ENCODE data around the gene GCAT.

The GCAT gene

GRCh38 chr22:37803639-37804351 lies 3.9 kb upstream of the GCAT start:
- H3K4me3 ChIP-seq (ENCODE audit: low read depth in 1 of 2, low read length in 2 of 2) = peak overlapping the region in 1 of 2 donors; percentile 75
- H3K27ac ChIP-seq (ENCODE audit: low read depth, low read length) = peak overlapping the region; percentile 66

GRCh38 chr22:37804352-37804880 lies 3.3 kb upstream of the GCAT start:
- Histone ChIP-seq H3K36me3 (ENCODE audit: insufficient read depth, low read length) (no peaks in the 10 kb centered on the region), H3K27me3 (ENCODE audit: control insufficient read depth in 1 of 2, insufficient read depth in 2 of 2, low read length in 2 of 2) (no peaks in the 10 kb centered on the region), H3K27ac (ENCODE audit: low read depth, low read length) (peak overlapping the region; percentile 66), H3K4me3 (ENCODE audit: low read depth in 1 of 2, low read length in 2 of 2) (peak overlapping the region; percentile 30 to 35), H3K9me3 (ENCODE audit: low read length) (no peaks in the 10 kb centered on the region), H3K9ac (ENCODE audit: low read length) (no peak overlapping the region), H3K4me1 (ENCODE audit: insufficient read depth, low read length) (peaks cover 43% of the 10 kb centered on the region)

More at GRCh38 chr22:37803639-37804351, 3.9 kb upstream of the GCAT start:
- H3K36me3 ChIP-seq (ENCODE audit: insufficient read depth, low read length) = no peaks in the 10 kb centered on the region
- H3K9ac ChIP-seq (ENCODE audit: low read length) = no peak overlapping the region
- peaks cover 43% of the 10 kb centered on the region for H3K4me1 ChIP-seq (ENCODE audit: insufficient read depth, low read length)
- H3K27me3 ChIP-seq (ENCODE audit: control insufficient read depth in 1 of 2, insufficient read depth in 2 of 2, low read length in 2 of 2) = no peaks in the 10 kb centered on the region
- H3K9me3 ChIP-seq (ENCODE audit: low read length) = no peaks in the 10 kb centered on the region

GRCh38 chr22:37804881-37805809 lies 2.6 kb upstream of the GCAT start:
- Histone ChIP-seq H3K4me3 (ENCODE audit: low read depth in 1 of 2, low read length in 2 of 2) (peak overlapping the region; percentile 58 to 67), H3K4me1 (ENCODE audit: insufficient read depth, low read length) (peaks cover 43% of the 10 kb centered on the region), H3K9ac (ENCODE audit: low read length) (peak overlapping the region; percentile 90), H3K9me3 (ENCODE audit: low read length) (no peaks in the 10 kb centered on the region), H3K36me3 (ENCODE audit: insufficient read depth, low read length) (no peaks in the 10 kb centered on the region), H3K27ac (ENCODE audit: low read depth, low read length) (peak overlapping the region; percentile 79), H3K27me3 (ENCODE audit: control insufficient read depth in 1 of 2, insufficient read depth in 2 of 2, low read length in 2 of 2) (no peaks in the 10 kb centered on the region)

- Histone ChIP-seq H3K36me3 (ENCODE audit: insufficient read depth, low read length) (no peaks in the 10 kb centered on the region), H3K27ac (ENCODE audit: low read depth, low read length) (peak overlapping the region; percentile 79), H3K4me1 (ENCODE audit: insufficient read depth, low read length) (peaks cover 43% of the 10 kb centered on the region), H3K4me3 (ENCODE audit: low read depth in 1 of 2, low read length in 2 of 2) (peak overlapping the region; percentile 58 to 67), H3K9me3 (ENCODE audit: low read length) (no peaks in the 10 kb centered on the region), H3K9ac (ENCODE audit: low read length) (peak overlapping the region; percentile 90), H3K27me3 (ENCODE audit: control insufficient read depth in 1 of 2, insufficient read depth in 2 of 2, low read length in 2 of 2) (no peaks in the 10 kb centered on the region)
Observed at GRCh38 chr22:37805810-37806277, 1.9 kb upstream of the GCAT start.

GRCh38 chr22:37806409-37807333 lies 1.1 kb upstream of the GCAT start:
- Histone ChIP-seq H3K9ac (ENCODE audit: low read length) (peak overlapping the region; percentile 90), H3K4me1 (ENCODE audit: insufficient read depth, low read length) (peaks cover 43% of the 10 kb centered on the region), H3K27me3 (ENCODE audit: control insufficient read depth in 1 of 2, insufficient read depth in 2 of 2, low read length in 2 of 2) (no peaks in the 10 kb centered on the region), H3K36me3 (ENCODE audit: insufficient read depth, low read length) (no peaks in the 10 kb centered on the region), H3K27ac (ENCODE audit: low read depth, low read length) (peak overlapping the region; percentile 79), H3K4me3 (ENCODE audit: low read depth in 1 of 2, low read length in 2 of 2) (peak overlapping the region; percentile 58 to 67), H3K9me3 (ENCODE audit: low read length) (no peaks in the 10 kb centered on the region)

- Histone ChIP-seq H3K27ac (ENCODE audit: low read depth, low read length) (peak overlapping the region; percentile 79), H3K36me3 (ENCODE audit: insufficient read depth, low read length) (no peaks in the 10 kb centered on the region), H3K4me1 (ENCODE audit: insufficient read depth, low read length) (peaks cover 32% of the 10 kb centered on the region), H3K4me3 (ENCODE audit: low read depth in 1 of 2, low read length in 2 of 2) (peak overlapping the region; percentile 33 to 76), H3K9me3 (ENCODE audit: low read length) (no peaks in the 10 kb centered on the region), H3K9ac (ENCODE audit: low read length) (peak overlapping the region; percentile 65), H3K27me3 (ENCODE audit: control insufficient read depth in 1 of 2, insufficient read depth in 2 of 2, low read length in 2 of 2) (no peaks in the 10 kb centered on the region)
Observed at GRCh38 chr22:37808294-37808657, 542 bp downstream of the GCAT start.

DNA sequence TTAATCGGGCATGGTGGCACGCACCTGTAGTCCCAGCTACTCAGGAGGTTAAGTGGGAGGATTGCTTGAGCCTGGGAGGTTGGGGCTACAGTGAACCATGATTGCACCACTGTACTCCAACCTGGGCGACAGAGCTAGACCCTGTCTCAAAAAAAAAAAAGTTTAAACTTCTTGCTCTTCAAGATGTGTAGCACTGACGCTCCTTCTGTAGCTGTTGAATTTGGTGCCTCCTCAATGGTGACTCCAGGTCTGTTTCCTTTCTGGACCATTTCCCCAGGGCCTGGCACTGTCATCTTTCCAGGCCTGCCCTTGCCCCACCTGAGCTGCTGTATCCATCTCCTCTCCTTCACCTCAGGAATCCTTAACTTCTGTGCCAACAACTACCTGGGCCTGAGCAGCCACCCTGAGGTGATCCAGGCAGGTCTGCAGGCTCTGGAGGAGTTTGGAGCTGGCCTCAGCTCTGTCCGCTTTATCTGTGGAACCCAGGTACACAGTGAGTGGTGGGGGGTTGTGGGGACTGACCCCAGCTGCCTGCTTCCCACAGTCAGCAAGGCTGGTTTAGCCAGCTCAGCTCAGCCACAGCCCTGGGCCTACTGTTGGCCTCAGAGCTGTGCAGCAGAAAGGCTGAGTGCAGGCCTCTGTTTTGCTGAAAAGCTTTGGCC lies 2.1 kb downstream of the GCAT start:
- H3K27me3 ChIP-seq (ENCODE audit: control insufficient read depth in 1 of 2, insufficient read depth in 2 of 2, low read length in 2 of 2) = no peaks in the 10 kb centered on the region
- H3K9me3 ChIP-seq (ENCODE audit: low read length) = no peaks in the 10 kb centered on the region
- H3K27ac ChIP-seq (ENCODE audit: low read depth, low read length) = no peak overlapping the region
- peaks cover 22% of the 10 kb centered on the region for H3K4me1 ChIP-seq (ENCODE audit: insufficient read depth, low read length)
- H3K4me3 ChIP-seq (ENCODE audit: low read depth in 1 of 2, low read length in 2 of 2) = no peak overlapping the region
- H3K9ac ChIP-seq (ENCODE audit: low read length) = no peak overlapping the region
- H3K36me3 ChIP-seq (ENCODE audit: insufficient read depth, low read length) = no peaks in the 10 kb centered on the region

DNA sequence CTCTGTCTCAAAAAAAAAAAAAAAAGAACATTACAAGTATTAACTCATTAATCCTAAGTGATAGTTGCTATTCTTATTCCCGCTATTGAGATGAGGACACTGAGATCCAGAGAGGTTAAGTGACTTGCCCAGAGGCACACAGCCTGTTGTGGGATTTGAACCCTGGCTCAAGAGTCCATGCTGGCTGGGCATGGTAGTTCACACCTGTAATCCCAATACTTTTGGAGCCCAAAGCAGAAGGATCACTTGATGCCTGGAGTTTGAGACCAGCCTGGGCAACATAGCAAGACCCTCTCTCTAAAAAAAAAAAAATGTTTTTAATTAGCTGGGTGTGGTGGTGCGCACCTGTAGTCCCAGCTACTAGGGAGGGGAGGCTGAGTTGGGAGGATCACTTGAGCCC lies 4.1 kb downstream of the GCAT start:
- Histone ChIP-seq H3K9ac (ENCODE audit: low read length) (no peak overlapping the region), H3K27me3 (ENCODE audit: control insufficient read depth in 1 of 2, insufficient read depth in 2 of 2, low read length in 2 of 2) (no peaks in the 10 kb centered on the region), H3K27ac (ENCODE audit: low read depth, low read length) (no peak overlapping the region), H3K4me3 (ENCODE audit: low read depth in 1 of 2, low read length in 2 of 2) (no peak overlapping the region), H3K9me3 (ENCODE audit: low read length) (no peaks in the 10 kb centered on the region), H3K36me3 (ENCODE audit: insufficient read depth, low read length) (no peaks in the 10 kb centered on the region), H3K4me1 (ENCODE audit: insufficient read depth, low read length) (peaks cover 7% of the 10 kb centered on the region)

- Histone ChIP-seq H3K27ac (ENCODE audit: low read depth, low read length) (no peak overlapping the region), H3K4me1 (ENCODE audit: insufficient read depth, low read length) (peaks cover 9% of the 10 kb centered on the region), H3K27me3 (ENCODE audit: control insufficient read depth in 1 of 2, insufficient read depth in 2 of 2, low read length in 2 of 2) (no peaks in the 10 kb centered on the region), H3K4me3 (ENCODE audit: low read depth in 1 of 2, low read length in 2 of 2) (no peak overlapping the region), H3K36me3 (ENCODE audit: insufficient read depth, low read length) (no peaks in the 10 kb centered on the region), H3K9ac (ENCODE audit: low read length) (no peak overlapping the region), H3K9me3 (ENCODE audit: low read length) (no peaks in the 10 kb centered on the region)
Observed at GRCh38 chr22:37812869-37813678, 5.3 kb downstream of the GCAT start.

GRCh38 chr22:37815593-37815992 lies 7.9 kb downstream of the GCAT start:
- Histone ChIP-seq H3K36me3 (ENCODE audit: insufficient read depth, low read length) (no peaks in the 10 kb centered on the region), H3K4me1 (ENCODE audit: insufficient read depth, low read length) (peaks cover 13% of the 10 kb centered on the region), H3K27ac (ENCODE audit: low read depth, low read length) (no peak overlapping the region), H3K27me3 (ENCODE audit: control insufficient read depth in 1 of 2, insufficient read depth in 2 of 2, low read length in 2 of 2) (peaks cover 0 to 11% of the 10 kb centered on the region in 2 donors), H3K4me3 (ENCODE audit: low read depth in 1 of 2, low read length in 2 of 2) (no peak overlapping the region), H3K9ac (ENCODE audit: low read length) (no peak overlapping the region), H3K9me3 (ENCODE audit: low read length) (no peaks in the 10 kb centered on the region)
